Suppressor macrophage (primary cell): ENCODE data around the gene REM2.
A peak's percentile ranks its signal among the peaks of the same experiment; 100 is the strongest.

Experiments used
- DNase-seq, 4 experiments: peaks; one replicate each; pipeline ENCODE4 v3.0.0-alpha.2; 2020 to 2022
- total RNA-seq, 17 experiments: gene quantifications; one replicate each; lab custom pipeline; 2026; ENCODE audit warnings: mixed read lengths in 6 of 17, inconsistent platforms in 3 of 17; lab: John Stamatoyannopoulos, UW

The REM2 gene, protein sequence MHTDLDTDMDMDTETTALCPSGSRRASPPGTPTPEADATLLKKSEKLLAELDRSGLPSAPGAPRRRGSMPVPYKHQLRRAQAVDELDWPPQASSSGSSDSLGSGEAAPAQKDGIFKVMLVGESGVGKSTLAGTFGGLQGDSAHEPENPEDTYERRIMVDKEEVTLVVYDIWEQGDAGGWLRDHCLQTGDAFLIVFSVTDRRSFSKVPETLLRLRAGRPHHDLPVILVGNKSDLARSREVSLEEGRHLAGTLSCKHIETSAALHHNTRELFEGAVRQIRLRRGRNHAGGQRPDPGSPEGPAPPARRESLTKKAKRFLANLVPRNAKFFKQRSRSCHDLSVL
- total RNA-seq: 0 to 1.2 (median 0.03) reads per million in 17 experiments

DNA sequence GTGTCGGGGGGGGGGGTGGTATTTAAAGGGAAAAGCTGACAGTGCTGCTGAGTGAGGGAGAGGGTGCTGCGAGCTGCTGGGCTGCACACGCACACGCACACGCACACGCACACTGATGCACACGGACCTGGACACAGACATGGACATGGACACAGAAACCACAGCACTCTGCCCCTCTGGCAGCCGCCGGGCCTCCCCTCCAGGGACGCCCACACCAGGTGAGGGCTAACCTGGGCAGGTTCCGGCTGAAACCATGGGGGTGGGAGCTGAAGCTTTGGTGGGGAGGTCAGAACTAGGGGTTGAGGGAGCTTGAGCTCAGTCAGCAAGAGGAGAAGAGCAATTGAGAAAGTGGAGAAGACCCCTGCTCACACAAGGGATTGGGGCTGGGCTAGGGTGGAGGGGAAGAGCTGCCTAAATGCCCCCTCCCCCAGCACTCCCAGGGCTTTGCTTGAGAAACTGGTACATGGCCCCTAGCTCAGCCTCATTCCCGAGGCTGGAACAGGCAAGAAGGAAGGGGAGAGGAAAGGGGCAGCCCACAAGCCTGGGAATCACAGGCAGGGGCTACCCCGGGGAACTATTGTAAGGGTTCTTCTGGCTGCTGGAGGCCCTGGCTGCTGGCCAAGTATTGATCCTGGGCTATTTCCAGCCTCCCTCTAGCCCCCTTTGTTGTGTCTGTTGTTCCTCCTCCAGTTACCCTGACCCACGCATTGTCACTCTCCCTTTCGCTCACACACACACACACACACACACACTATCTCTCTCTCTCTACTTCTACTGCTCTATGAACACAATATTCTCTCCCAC is at the start of gene REM2:
Gene REM2, plus strand, starts transcription at position 50 of the 804 bp plus-strand sequence. Its CDS starts 66 bp downstream, at position 116.
- no peak for DNase-seq

GRCh38 chr14:22835505-22835904 is 47.5 kb upstream of the REM2 start:
- DNase-seq: no peak

DNA sequence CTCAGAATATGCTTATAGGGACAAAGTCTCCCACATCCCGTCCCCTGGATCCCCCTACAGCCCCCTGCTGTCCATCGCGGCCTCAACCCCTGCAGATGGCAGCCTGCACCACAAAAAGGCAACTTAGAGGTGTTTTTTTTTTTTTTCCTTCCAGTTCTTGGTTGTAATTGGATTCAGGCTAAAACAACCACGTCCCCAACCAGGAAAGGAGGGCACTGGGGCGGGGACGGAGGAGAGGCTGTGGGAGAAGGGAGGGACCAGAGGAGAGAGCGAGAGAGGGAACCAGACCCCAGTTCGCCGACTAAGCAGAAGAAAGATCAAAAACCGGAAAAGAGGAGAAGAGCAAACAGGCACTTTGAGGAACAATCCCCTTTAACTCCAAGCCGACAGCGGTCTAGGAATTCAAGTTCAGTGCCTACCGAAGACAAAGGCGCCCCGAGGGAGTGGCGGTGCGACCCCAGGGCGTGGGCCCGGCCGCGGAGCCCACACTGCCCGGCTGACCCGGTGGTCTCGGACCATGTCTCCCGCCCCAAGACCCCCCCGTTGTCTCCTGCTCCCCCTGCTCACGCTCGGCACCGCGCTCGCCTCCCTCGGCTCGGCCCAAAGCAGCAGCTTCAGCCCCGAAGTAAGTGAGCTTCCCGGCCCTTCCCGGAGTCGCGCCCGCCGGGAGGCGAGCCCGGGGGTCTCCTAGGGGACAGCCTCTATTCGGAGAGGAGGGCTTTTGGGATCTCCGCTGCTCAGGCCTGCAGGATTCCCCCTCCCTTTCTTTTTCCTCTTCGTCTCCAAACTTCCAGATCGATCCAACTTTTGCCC is 46.5 kb upstream of the REM2 start, which contains the start of gene MMP14:
Gene MMP14, plus strand, starts transcription at position 285 of the 813 bp plus-strand sequence. Its CDS starts 233 bp downstream, at position 518.
- peak; percentile 56 to 87 (median 73) for DNase-seq

DNA sequence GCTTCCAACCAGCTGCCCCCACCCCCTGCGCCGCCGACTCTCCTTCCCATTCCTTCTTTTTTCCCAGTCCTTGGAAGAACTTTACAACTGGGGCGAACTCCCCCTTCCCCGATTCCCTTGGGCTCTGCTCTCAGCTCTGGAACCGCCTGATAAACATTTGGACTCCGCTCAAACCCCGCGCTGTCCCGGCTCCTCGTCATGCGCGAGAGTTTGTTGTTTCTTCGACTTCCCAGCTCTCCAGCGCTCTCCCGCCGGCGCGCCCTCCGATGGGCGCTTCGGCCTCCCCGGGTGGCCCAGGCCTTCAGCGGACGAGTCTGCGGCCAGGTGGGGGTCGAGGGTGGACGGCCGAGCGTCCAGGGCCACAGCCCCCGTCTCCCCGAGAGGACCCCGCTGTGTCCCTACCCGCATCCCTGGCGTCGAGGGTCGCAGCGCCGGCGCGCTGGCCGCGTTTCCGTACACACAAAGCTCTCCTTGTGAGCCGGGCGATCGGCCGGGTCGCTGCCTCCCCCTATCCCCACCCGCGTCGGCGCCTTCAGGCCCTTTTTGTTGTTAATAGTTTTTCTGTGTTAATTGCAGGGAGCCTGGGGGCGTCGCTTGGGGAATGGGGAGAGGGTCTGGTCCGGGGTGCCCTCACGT is 45.8 kb upstream of the REM2 start:
- DNase-seq: peak; percentile 65 to 81 (median 73)

DNA sequence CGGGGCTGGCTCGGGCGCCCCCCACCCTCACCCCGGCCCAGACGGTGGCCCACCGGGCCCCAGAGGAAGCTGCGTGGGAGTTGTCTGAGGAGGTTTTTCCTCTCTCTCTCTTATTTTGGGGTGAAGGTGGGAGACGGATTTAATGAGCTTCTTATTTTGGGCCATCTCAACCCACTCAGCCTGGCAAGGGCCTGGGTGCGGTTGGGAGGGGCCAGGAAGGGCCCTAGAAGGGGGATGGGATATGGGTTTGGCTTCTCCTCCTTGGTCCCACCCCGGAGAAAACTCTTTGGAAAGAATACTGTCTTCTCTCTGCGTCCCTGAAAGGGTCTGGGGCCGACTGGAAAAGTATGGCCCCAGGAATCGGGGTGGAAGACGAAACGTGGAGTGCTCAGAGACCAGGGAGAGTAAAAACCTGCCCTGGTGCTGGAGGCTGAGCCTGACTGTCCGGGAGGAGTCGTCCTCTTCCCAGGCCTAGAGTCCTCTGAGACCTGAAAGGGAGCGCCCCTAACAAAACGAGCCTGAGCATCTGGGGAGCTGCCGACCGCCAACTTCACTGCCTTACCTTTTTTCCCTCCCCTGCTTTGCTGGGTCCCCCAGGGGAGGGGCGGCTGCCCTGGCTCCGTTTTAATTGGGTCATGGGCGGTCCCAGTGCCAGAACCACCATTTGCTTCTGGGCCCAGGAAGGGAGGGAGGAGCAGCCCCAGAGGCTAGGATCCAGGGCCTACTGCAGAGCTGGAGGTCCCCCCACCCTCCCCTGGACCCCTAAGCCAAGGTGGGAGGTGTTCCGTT is 45.1 kb upstream of the REM2 start:
- DNase-seq: peak in 3 of 4 experiments; percentile 17 to 36 (median 28)

DNA sequence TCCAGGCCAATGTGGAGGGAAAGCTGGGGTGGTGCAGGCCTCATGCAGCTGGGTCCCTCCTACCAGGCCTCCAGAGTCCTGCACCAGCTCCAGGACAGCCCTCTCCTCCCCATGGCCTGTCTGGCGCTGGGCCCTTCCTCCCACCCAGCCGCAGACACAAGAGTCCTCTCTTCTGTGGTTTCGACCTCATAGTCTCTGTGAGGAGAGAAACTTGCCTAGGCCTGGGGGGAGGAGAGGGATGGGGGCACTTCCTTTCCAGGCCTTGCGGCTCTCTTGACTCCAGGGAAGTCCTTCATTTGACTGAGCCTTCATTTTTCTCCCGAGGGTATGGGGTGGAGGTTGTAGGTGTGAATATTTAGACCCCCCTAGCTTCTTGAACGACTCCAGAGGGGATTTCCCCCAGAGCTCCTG is 44.4 kb upstream of the REM2 start:
- peak; percentile 33 to 72 (median 65) for DNase-seq

DNA sequence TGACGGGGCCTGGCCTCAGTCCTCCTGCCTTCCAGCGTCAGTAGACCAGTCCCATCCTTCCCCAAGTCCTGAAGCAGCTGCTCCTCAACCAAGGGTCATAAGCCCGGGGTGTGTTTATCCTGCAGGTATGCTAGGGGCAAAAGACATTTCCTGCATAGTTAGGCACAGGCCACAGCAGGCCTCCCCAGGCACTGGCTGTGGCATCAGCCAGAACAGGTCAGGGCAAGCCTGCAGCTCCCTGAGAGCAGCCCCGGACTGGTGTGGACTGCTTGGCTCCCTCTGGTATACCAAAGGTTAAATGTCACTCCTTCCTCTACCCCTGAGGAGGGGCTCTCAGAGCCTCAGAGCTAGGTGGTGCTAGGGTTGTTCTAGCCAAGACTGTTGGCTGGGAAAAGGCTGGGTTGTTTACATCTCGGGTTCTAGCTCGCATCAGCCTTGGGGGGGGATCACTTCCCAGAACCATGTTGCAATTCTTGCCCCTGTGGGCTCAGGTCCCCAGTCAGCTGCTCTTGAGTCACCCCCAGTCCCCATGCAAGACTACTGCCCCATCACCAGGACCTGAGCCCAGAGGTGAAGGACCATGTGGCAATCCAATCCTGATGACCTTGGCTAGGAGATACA is 43.8 kb upstream of the REM2 start:
- peak in 1 of 4 experiments; percentile 27 for DNase-seq

DNA sequence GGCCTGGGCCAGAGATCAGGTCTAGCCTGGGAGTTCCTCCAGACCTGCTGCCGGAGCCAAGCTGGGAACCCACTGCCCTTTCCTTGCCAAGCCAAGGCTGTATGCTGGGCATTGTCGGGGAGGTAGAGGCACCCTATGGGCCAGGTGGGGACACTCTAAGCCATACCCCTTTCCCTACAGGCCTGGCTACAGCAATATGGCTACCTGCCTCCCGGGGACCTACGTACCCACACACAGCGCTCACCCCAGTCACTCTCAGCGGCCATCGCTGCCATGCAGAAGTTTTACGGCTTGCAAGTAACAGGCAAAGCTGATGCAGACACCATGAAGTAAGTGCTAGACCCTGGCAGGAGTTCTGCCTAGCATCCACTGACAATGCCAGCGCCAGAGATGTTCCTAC is 41.7 kb upstream of the REM2 start:
- DNase-seq: no peak

GRCh38 chr14:22841769-22842168 is 41.3 kb upstream of the REM2 start:
- DNase-seq: no peak

DNA sequence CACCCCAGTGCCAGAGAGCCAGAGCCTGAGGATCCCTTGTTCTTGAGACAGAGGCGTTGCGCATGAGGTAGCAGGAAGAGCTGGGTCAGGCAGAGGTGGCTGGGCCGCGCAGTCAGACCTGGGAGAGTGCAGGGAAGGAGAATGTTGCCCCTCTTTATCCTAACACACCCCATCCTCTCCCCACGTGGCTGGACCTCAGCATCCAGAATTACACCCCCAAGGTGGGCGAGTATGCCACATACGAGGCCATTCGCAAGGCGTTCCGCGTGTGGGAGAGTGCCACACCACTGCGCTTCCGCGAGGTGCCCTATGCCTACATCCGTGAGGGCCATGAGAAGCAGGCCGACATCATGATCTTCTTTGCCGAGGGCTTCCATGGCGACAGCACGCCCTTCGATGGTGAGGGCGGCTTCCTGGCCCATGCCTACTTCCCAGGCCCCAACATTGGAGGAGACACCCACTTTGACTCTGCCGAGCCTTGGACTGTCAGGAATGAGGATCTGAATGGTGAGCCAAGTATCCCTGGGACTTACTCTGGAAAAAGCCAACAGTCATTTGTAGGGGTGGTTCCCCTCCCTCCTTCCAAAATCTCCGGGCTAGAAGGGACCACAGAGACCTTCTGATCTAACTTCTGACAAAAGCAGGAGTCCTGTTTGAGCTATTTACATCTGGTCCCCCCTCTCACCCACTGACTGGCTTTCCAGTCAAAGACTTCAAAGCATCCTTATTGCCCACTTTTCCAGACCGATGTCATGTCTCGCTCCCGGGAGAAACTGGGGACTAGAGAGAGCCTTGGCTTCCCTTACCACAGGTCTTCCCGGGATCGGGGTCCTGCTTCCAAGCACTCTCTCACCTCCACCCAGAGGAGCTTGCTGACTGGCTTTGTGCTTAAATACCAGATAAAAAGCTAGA is 40.6 kb upstream of the REM2 start:
- no peak for DNase-seq

- DNase-seq: no peak
Observed at GRCh38 chr14:22843123-22843925, 39.7 kb upstream of the REM2 start.

DNA sequence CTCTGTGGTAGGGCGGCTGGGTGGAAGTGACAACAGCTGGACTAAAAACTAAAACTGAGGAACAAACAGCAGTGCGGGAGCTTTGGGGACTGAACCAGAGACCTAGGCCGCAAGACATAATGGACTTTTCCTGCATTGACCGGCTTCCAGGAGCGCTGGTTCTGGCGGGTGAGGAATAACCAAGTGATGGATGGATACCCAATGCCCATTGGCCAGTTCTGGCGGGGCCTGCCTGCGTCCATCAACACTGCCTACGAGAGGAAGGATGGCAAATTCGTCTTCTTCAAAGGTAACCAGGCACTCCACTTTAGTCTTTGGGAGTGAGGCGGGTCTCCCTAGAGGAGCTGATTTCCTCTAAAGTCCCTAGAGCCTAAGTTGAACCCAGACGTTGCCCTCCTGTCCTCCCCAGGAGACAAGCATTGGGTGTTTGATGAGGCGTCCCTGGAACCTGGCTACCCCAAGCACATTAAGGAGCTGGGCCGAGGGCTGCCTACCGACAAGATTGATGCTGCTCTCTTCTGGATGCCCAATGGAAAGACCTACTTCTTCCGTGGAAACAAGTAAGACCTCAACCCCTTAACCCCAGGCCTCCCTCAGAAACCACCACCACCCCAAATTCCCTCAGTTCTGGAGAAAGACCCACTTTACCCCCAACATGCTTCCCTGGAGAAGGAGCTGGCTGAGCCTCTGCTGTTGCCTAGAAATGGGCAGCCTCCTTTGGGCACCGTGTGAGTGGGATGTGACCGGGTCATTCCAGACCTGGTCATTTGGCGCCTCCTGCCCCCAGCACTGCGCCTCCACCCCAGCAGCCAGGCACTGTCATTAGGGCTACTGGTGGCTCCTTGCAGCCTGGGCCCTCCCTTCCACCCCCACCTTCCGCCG is 38.6 kb upstream of the REM2 start:
- no peak for DNase-seq

- no peak for DNase-seq
Observed at GRCh38 chr14:22845103-22845394, 38.0 kb upstream of the REM2 start.

DNA sequence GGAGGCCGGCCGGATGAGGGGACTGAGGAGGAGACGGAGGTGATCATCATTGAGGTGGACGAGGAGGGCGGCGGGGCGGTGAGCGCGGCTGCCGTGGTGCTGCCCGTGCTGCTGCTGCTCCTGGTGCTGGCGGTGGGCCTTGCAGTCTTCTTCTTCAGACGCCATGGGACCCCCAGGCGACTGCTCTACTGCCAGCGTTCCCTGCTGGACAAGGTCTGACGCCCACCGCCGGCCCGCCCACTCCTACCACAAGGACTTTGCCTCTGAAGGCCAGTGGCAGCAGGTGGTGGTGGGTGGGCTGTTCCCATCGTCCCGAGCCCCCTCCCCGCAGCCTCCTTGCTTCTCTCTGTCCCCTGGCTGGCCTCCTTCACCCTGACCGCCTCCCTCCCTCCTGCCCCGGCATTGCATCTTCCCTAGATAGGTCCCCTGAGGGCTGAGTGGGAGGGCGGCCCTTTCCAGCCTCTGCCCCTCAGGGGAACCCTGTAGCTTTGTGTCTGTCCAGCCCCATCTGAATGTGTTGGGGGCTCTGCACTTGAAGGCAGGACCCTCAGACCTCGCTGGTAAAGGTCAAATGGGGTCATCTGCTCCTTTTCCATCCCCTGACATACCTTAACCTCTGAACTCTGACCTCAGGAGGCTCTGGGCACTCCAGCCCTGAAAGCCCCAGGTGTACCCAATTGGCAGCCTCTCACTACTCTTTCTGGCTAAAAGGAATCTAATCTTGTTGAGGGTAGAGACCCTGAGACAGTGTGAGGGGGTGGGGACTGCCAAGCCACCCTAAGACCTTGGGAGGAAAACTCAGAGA is 37.0 kb upstream of the REM2 start:
- DNase-seq: no peak

GRCh38 chr14:22846811-22847307 is 36.2 kb upstream of the REM2 start:
- no peak for DNase-seq

DNA sequence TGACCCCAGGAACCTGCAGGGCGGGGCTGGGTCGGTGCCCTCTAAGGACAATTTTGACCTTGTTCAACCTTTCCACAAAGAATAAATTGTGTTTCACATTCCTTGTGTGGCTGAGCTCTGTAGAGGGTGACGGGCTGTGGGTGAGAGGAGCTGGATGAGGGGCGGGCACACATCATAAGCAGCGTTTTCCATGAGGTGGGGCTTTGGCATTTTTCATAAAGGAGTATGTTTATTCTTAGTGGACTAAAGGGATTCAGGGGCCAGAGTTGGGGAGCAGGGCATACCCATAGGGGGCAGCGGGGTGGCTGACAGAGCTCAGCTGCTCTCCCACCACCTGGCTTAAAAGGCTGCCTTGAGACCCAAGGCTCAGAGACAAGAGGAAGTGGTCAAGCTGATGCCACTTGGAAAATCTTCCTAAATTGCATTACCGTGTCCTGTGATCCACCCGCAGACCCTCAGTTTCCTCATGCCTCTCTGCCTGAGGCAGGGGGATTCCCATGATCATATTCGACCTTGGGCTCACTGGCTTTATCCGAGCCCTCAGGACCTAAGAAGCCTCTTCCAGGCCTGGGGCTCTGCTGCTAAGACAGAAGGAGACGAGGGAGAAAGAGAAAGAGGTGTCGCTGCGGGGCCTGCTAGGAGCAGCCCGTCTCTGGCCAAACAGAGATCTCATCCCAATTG is 35.2 kb upstream of the REM2 start:
- peak; percentile 66 to 87 (median 81) for DNase-seq
